ENCODE data around the gene KCND1.

The KCND1 gene

GRCh38 chrX:48935301-48935670 is 36.4 kb downstream of the KCND1 start:
- Histone ChIP-seq H2AFZ (ENCODE audit: low read length) (no peak overlapping the region), H3K9ac (ENCODE audit: low read length) (no peak overlapping the region), H3K4me1 (ENCODE audit: insufficient read depth, low read length, severe bottlenecking) (peaks cover 62% of the 10 kb centered on the region), H3K79me2 (ENCODE audit: insufficient read depth, low read length) (no peaks in the 10 kb centered on the region), H3K9me3 (ENCODE audit: low read length) (no peaks in the 10 kb centered on the region), H4K20me1 (ENCODE audit: insufficient read depth, low read length) (no peaks in the 10 kb centered on the region), H3K27me3 (ENCODE audit: insufficient read depth, low read length) (no peaks in the 10 kb centered on the region), H3F3A (ENCODE audit: insufficient read depth, low read length) (no peaks in the 10 kb centered on the region), H3K4me2 (ENCODE audit: low read length) (no peak overlapping the region), H3K4me3 (ENCODE audit: low read depth, low read length, poor library complexity, severe bottlenecking) (no peak overlapping the region), H3K36me3 (ENCODE audit: insufficient read depth, low read length) (peaks cover 35% of the 10 kb centered on the region), H3K27ac (ENCODE audit: low read depth, low read length, poor library complexity, severe bottlenecking) (peak overlapping the region; percentile 77), H3K9me2 (ENCODE audit: low read depth, low read length) (no peaks in the 10 kb centered on the region)
- TF ChIP-seq EZH2 (IDR thresholded peaks at IDR 0.05; ENCODE audit: borderline replicate concordance, low read length): no peak
- no peak for TF ChIP-seq CTCF (IDR thresholded peaks at IDR 0.05; ENCODE audit: low read length)

GRCh38 chrX:48934581-48935300 is 36.9 kb downstream of the KCND1 start:
- Histone ChIP-seq H4K20me1 (ENCODE audit: insufficient read depth, low read length) (no peaks in the 10 kb centered on the region), H3K9ac (ENCODE audit: low read length) (no peak overlapping the region), H3K36me3 (ENCODE audit: insufficient read depth, low read length) (peaks cover 38% of the 10 kb centered on the region), H3F3A (ENCODE audit: insufficient read depth, low read length) (no peaks in the 10 kb centered on the region), H3K79me2 (ENCODE audit: insufficient read depth, low read length) (no peaks in the 10 kb centered on the region), H3K27ac (ENCODE audit: low read depth, low read length, poor library complexity, severe bottlenecking) (peak overlapping the region; percentile 77), H3K4me1 (ENCODE audit: insufficient read depth, low read length, severe bottlenecking) (peaks cover 57% of the 10 kb centered on the region), H3K27me3 (ENCODE audit: insufficient read depth, low read length) (no peaks in the 10 kb centered on the region), H3K9me3 (ENCODE audit: low read length) (no peaks in the 10 kb centered on the region), H3K4me2 (ENCODE audit: low read length) (no peak overlapping the region), H2AFZ (ENCODE audit: low read length) (no peak overlapping the region), H3K4me3 (ENCODE audit: low read depth, low read length, poor library complexity, severe bottlenecking) (no peak overlapping the region), H3K9me2 (ENCODE audit: low read depth, low read length) (no peaks in the 10 kb centered on the region)
- TF ChIP-seq EZH2 (IDR thresholded peaks at IDR 0.05; ENCODE audit: borderline replicate concordance, low read length): no peak
- no peak for TF ChIP-seq CTCF (IDR thresholded peaks at IDR 0.05; ENCODE audit: low read length)

- peaks cover 38% of the 10 kb centered on the region for H3K36me3 ChIP-seq (ENCODE audit: insufficient read depth, low read length)
- peaks cover 47% of the 10 kb centered on the region for H3K4me1 ChIP-seq (ENCODE audit: insufficient read depth, low read length, severe bottlenecking)
- no peaks in the 10 kb centered on the region for H3K9me2 ChIP-seq (ENCODE audit: low read depth, low read length)
- no peaks in the 10 kb centered on the region for H3K27me3 ChIP-seq (ENCODE audit: insufficient read depth, low read length)
- no peak overlapping the region for H3K9ac ChIP-seq (ENCODE audit: low read length)
- no peaks in the 10 kb centered on the region for H4K20me1 ChIP-seq (ENCODE audit: insufficient read depth, low read length)
- peak overlapping the region; percentile 72 for H3K27ac ChIP-seq (ENCODE audit: low read depth, low read length, poor library complexity, severe bottlenecking)
- TF ChIP-seq CTCF (IDR thresholded peaks at IDR 0.05; ENCODE audit: low read length) (no peak), EZH2 (IDR thresholded peaks at IDR 0.05; ENCODE audit: borderline replicate concordance, low read length) (no peak)
- no peak overlapping the region for H3K4me3 ChIP-seq (ENCODE audit: low read depth, low read length, poor library complexity, severe bottlenecking)
- H3K9me3 ChIP-seq (ENCODE audit: low read length): no peaks in the 10 kb centered on the region
- no peaks in the 10 kb centered on the region for H3F3A ChIP-seq (ENCODE audit: insufficient read depth, low read length)
- H3K4me2 ChIP-seq (ENCODE audit: low read length): no peak overlapping the region
- H3K79me2 ChIP-seq (ENCODE audit: insufficient read depth, low read length): no peaks in the 10 kb centered on the region
- no peak overlapping the region for H2AFZ ChIP-seq (ENCODE audit: low read length)
Measured at GRCh38 chrX:48933757-48934156, 37.9 kb downstream of the KCND1 start.

Measured in OCI-LY1 (cell line).